Measurements from ENCODE around the gene GLRX2.

- TF ChIP-seq POLR2A (IDR thresholded peaks at IDR 0.05), result no peak
- TF ChIP-seq, protein P1, sequence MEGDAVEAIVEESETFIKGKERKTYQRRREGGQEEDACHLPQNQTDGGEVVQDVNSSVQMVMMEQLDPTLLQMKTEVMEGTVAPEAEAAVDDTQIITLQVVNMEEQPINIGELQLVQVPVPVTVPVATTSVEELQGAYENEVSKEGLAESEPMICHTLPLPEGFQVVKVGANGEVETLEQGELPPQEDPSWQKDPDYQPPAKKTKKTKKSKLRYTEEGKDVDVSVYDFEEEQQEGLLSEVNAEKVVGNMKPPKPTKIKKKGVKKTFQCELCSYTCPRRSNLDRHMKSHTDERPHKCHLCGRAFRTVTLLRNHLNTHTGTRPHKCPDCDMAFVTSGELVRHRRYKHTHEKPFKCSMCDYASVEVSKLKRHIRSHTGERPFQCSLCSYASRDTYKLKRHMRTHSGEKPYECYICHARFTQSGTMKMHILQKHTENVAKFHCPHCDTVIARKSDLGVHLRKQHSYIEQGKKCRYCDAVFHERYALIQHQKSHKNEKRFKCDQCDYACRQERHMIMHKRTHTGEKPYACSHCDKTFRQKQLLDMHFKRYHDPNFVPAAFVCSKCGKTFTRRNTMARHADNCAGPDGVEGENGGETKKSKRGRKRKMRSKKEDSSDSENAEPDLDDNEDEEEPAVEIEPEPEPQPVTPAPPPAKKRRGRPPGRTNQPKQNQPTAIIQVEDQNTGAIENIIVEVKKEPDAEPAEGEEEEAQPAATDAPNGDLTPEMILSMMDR (IDR thresholded peaks at IDR 0.05), result no peak
- no peak for TF ChIP-seq EP300 (IDR thresholded peaks at IDR 0.05)
These were observed 5.7 kb upstream of the GLRX2 start for GRCh38 chr1:193110864-193111263.

Data from ovary (tissue), 3 donors.